Stimulated activated CD4-positive, alpha-beta T cell treated with anti-CD3 and anti-CD28 coated beads, Interleukin-15, amount 100 ng/mL, for 24 hours (primary cell): ENCODE data around the gene DSCAM.

Experiments
- DNase-seq: peaks from one replicate; pipeline ENCODE4 v3.0.0-alpha.2; 2020

DSCAM gene

GRCh38 chr21:40155563-40155962 lies 691.4 kb downstream of the DSCAM start:
- DNase-seq: no peak

DNA sequence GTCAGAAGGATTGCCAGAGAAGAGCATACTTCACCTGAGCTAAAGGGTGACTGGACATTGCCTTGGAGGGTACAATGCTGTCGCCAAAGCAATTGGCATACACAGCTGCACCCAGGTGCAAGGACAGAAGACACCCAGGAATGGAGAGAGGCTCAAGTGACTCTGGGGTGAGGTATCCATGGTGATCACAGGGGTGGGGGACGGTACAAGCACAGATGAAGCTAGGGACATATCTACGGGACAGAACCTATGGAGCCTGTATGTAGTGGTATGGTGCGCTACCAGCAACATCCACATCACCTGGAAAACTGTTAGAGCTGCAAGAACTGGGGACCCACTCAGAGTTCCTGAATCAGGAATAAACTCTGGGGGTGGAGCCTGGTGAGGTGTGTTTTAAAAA lies 693.6 kb downstream of the DSCAM start:
- DNase-seq: no peak

- DNase-seq: no peak
These were observed 694.5 kb downstream of the DSCAM start for GRCh38 chr21:40152476-40152875.

DNA sequence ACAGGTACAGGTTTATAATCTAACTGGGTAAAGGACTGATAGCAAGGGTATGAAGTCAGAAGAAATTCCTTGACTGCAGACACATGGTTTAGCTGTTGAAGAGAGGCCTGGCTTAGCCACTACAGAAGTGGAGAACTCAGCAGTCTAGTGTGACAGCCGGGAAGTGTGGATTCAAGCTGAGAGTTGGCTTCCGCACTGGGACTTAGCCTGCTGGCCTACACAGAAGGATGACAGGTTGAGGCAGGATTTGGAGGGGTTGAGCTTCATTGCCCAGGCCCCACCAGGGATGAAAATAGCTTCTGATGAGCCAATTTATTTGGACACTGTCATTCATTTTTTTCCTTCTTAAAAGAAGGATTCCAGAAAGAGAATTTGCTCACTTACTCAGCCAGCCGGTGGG lies 695.3 kb downstream of the DSCAM start:
- DNase-seq: no peak

GRCh38 chr21:40146216-40146837 lies 700.6 kb downstream of the DSCAM start:
- DNase-seq: no peak

DNA sequence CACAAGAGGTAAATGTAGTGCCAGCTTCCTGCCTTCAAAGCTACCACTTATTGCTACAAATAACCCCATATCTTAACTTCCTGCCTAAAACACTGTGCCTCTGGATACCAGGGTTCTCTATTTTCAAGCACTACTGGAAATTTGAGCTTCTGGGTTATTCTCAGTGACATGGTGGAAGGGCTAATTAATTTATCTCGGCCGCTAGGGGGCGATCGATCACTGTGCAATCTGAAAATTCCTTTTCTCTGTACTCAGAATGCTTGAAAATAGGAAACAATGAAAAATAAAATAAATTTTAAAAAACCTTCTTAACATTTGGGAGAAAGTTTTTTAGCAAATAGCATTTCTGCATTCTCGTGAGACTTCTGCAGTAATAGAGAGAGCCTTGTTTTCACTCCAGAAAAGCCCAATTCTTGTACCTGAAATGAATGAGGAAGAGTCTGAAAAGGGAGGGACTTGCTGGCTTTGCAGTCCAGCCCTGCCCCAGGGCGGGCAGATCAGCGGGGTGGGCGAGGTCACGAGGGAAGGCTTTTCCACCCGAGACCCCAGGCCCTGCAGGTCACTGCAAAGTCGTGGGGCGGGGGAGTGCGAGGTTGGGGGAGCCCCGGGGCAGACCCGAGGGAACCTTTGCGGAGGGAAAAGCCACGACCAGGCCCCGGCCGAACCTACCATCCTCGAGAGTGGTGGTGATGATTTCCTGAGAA lies 703.0 kb downstream of the DSCAM start:
- DNase-seq: peak; percentile 65

DNA sequence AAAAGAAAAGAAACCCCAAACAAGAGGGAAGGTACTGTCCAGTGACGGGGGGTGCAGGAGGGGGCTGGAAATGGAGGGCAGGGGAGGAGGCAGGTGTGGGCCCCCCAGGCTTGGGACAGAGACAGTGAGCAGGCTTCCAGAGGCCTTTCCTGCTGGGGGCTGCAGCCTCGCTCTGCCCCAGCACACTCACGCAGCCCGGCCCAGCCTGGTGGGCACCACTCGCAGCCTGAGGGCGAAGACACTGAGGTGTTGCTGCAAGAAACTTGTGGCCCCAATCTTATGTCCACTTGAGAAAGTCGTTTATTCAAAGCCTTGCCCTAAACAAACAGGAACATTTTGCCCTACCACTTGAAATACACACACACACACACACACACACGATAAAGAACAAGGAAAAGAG lies 705.3 kb downstream of the DSCAM start:
- no peak for DNase-seq

DNA sequence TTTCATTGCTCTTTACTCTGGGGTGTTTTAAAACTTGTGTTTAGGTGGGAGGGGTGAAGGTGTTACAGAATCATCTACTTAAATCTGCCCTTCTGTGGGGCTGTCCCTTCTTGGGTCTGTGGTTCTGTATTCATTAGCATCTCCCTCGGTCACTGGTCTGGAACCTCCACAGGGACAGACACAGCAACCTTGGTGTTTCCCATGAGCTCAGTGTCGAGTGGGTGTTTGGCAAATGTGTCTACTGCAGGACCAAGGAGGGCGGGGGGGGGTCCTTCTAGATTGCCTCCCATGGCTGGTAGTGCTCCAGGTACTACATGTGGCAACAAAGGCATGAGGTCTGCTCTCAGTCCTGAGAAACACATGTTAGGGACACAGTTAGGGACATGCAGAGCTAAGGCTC lies 706.3 kb downstream of the DSCAM start:
- no peak for DNase-seq

- DNase-seq: no peak
These were observed 707.3 kb downstream of the DSCAM start for GRCh38 chr21:40139636-40140035.

DNA sequence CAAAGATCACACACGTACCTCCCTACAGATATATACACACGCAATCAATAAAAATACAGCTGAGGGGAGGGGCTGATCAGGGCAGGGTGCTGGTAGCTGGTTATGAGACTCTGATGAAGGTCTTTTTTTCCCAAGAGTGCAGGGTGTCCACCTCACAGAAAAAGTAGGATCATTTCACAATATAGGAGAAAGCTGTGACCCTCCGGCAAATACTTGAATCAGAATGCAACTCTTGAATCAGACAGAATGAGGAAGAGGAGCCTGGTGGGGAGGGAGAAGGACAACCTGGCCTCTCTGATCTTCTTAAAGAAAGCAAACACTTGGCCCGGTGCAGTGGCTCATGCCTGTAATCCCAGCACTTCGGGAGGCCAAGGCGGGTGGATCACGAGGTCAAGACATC lies 710.4 kb downstream of the DSCAM start:
- no peak for DNase-seq

GRCh38 chr21:40134731-40135492 lies 712.0 kb downstream of the DSCAM start:
- DNase-seq: no peak

DNA sequence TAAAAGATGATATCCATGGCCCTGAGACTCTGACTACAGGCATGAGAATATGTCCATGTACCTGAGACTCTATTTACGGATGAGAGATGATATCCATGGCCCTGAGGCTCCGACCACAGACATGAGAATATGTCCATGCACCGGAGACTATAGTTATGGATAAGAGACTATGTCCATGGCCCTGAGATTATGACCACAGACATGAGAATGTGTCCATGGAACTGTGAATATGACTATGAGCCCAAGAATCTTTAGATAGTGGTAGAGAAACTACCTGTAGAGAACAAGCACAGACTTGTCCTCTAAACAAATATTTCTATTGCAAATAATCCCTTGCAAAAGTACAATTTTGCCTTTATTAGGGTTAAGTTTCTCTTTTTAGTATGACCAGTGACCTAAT lies 716.5 kb downstream of the DSCAM start:
- no peak for DNase-seq

DNA sequence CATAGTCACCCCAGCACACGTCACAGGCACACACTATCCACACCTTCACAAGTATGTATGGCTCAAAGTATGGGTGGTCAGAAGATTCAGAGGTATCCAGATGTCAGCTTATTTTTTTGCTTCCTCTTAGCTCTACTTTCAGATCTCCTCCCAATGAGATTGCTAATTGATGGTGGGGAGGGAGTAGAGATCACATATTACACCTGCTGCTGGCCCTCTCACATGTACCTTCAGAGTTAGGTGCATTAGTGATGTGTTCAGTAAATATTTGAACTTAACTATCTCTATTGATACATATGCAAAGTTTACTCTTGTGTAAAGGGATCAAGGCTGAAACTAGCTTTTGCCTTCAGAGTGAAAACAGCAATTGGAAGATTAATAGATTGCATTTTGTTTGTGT lies 717.1 kb downstream of the DSCAM start:
- no peak for DNase-seq

DNA sequence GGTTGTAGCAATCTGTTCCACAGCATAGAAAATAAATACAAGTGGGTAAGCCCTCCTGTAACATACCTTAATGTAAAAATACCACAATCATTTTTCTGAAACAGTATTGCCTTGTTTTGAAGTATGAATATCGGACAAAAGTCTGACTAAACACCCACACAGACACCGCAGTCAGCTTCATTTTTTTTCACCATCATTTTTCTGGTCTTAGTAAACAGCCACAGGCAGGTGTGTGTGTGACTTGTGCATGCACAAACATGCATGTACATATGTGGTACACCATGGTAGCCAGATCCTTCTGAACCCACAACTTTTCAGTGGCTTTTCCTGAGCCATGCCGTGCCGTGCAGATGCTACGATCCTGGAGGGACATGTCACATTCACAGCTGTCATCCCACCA lies 718.1 kb downstream of the DSCAM start:
- DNase-seq: no peak

DNA sequence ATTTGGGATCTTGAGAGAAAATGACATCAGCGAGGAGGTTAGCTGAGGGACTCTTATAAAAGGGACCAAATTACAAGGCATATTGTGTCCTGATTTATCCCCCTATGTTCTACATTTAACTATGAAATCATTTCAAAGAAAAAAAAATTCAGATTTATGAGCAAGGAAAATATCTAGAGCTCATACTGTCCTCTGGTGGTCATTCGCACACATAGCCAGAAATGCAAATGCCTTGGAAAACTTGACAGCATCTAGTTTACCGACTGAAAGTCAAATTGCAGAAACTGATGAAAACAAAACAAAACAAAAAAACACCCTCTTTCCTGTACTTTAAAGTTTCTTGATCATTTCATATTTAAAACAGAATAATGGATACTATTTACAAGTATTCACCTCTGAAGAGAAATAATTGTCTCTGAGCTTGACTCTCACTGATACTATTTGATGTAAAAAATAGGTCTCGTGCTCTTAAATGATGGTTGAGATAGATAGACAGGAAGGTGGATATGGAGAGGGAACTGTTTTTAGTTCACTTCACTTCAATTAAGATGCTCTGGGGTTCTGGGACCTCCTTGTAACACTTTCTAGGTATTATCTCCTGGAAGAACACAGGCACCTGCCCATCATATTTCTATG lies 725.9 kb downstream of the DSCAM start:
- no peak for DNase-seq

- no peak for DNase-seq
These were observed 728.4 kb downstream of the DSCAM start for GRCh38 chr21:40118527-40118926.

DNA sequence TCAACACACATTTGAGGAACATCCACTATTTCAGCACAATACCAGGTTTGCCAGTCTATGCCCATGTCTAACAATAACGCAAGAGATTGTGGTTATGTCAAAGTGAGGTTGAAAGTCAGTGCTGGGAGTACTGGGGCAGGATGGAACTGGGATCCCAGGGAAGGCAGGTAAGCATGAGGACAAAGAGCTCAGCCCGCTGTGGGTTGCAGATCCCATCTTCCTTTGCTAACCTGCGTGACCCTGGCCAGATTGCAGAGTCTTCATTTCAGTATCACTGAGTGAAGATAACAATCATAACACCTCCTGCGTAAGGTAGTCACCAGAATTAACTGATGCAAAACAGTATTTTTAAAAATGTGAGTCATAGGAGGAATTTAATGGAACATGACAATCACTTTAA lies 729.7 kb downstream of the DSCAM start:
- no peak for DNase-seq

GRCh38 chr21:40115775-40116174 lies 731.2 kb downstream of the DSCAM start:
- DNase-seq: no peak

DNA sequence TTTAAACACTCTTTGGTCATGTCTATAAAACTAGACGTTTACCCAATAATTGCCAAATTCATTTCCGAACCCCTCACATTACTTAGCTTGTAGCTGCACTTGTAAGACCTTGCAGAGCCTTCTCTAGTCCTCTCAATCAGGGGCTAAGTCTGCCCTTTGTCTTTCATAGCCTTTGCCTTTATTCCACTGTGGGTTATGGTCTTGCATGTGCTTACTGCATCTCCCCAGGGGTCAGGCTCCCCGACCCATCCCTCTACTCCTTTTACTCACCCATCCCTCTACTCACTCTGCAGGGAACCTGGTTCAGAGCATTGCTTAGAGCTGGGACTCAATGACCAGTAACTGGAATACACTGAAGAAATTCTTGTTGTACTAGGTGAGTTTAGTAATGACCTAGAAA lies 744.3 kb downstream of the DSCAM start:
- DNase-seq: no peak

- DNase-seq: no peak
These were observed 747.1 kb downstream of the DSCAM start for GRCh38 chr21:40099809-40100208.

GRCh38 chr21:40095477-40095876 lies 751.5 kb downstream of the DSCAM start:
- DNase-seq: no peak

DNA sequence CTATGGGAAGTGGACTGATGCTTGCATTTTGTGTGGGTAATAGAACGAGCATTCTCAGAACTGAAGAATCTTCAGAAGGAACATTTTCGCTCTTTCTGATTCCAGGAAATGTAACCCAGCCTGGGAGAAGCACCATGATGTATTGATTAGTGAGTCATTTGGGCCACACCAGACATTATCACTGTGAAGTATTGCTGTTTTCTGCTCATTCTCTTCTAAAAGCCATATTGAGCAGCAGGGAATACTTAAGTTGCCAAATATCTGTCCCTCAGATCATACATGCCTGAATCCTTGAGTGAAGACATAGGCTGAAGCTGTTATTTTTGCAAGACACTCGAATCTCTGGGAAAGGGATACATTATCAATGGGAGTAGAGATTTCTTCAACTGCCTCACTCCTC lies 766.6 kb downstream of the DSCAM start:
- DNase-seq: no peak

DNA sequence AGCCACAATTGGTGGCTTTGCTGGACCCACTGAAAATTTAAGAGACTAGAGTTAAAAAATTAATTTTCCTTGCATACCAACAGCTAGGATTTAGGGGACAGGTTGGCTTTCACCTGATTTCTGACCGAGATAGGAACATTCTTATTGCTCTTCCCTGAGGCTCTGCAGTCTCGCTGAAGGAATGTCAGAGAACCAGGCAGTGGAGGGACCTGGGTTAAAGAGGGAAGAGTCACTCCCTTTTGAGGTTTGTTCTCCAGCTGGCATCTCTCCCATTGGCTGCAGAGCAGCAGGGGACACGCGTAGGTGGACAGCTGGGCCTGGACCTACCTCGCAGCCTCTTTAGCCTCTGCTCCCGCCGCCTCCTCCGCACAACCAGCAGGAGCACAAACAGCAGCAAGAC lies 772.2 kb downstream of the DSCAM start:
- DNase-seq: no peak

GRCh38 chr21:40074198-40074597 lies 772.8 kb downstream of the DSCAM start:
- no peak for DNase-seq
